ENCODE data around the gene APOBEC3C.

DNA sequence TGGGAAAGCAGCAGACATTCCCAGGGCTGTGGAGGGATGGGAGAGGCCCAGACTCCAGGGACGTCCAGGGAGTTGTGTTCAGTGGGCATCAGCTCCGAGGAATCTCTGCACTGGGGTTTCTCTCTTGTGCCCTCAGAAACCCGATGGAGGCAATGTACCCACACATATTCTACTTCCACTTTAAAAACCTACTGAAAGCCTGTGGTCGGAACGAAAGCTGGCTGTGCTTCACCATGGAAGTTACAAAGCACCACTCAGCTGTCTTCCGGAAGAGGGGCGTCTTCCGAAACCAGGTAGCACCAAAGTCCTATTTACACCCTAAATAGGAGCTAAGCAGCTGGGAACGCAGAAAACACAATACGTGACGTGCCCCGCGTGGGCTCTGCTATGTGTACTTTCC, 15.2 kb downstream of the APOBEC3C start:
- TF ChIP-seq EZH2phosphoT487 (IDR thresholded peaks at IDR 0.05; ENCODE audit: insufficient read depth, low read depth) (no peak), EZH2 (IDR thresholded peaks at IDR 0.05; ENCODE audit: insufficient read depth, poor library complexity, severe bottlenecking) (no peak)
